Fibroblast of gingiva (primary cell): ENCODE measurements around the gene SLC6A5.
A peak's percentile ranks its signal among the peaks of the same experiment; 100 is the strongest.

Experiments
- DNase-seq: peaks from one replicate; pipeline ENCODE4 v3.0.0-alpha.2; 2011; ENCODE audit warnings: low read depth

Gene SLC6A5

DNA sequence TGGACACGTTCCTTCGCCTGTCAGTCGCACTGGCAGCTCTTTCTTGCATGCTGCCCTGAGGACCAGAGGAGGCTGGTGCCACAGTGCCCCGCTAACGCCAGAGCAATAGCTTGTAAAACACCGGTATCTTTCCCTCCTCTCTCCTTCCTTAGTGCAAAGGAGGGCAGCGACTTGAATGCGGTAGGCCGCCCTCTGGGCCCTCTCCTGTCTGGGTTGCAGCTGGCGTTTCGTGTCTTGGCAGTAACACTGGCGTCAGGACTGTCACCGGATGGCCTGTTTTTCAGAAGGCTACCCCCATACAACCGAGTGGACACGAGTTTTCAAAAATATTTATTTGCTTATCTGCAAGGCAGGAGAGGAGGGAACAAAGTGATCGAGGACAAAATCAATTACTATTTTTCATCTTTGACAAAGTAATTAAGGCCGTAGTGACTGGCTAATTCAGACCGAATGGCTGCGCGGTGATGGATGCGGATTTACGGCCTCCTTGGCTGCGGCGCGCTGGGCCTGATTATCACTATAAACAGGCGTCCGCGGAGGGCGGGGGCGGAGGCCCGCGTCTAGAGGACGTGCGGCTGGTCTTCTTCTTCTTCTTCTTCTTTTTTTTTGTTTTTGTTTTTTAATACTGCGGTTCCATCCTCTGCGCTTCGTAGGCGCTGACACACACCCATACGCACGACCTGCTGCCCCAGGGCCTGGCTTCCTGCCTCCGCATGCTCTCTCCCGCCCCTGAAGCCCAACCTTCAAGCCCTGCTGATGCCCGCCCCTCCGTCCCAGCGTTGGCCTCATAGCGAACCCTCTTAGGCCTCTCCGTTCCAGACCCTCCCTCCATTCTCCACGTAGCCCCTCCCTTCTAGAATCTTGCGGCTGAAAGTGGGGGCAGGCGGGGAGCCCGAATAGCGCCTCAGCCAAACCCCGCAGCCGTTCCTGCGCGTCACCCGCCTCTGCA is 2.9 kb upstream of the SLC6A5 start:
- DNase-seq: no peak

- no peak for DNase-seq
Measured at GRCh38 chr11:20597154-20597679, 2.2 kb upstream of the SLC6A5 start.

GRCh38 chr11:20597680-20598484 is 1.5 kb upstream of the SLC6A5 start:
- no peak for DNase-seq

DNA sequence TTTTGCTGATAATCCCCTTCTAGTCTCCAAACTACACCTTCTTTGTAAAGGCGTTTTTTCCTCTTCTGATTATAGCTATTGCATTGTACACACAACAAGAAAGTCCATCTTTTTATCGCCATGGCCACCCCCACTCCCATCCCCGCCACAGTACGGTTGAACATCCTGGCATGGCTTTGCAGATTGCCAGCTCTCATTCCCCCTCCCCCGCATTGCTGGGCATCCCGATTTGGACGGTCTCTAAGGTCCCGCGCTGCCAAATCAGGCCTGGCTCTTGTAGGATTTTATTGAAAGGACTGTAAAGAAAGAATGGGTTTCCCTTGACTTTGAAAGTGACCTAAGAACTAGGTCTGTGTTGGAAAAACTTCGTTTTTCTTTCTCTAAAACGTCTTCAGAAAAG is 916 bp upstream of the SLC6A5 start:
- no peak for DNase-seq

DNA sequence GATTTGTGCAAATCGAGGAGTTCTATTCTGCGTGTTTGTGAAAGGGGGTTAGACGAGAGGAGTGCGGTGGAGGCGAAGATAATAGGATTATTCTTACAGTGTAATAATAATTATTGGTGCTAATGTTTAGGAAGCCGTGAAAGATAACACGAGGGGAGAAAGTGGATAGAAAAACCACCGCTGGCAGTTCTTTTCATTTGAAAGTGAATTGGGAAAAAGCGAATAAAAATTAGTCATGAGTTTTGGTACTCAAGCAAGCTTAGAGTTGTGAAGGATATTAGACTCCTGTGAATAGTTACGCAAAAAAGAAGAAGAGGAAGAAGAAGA is 575 bp downstream of the SLC6A5 start:
- DNase-seq: no peak

- DNase-seq: no peak
Measured at GRCh38 chr11:20600551-20600950, 1.1 kb downstream of the SLC6A5 start.

DNA sequence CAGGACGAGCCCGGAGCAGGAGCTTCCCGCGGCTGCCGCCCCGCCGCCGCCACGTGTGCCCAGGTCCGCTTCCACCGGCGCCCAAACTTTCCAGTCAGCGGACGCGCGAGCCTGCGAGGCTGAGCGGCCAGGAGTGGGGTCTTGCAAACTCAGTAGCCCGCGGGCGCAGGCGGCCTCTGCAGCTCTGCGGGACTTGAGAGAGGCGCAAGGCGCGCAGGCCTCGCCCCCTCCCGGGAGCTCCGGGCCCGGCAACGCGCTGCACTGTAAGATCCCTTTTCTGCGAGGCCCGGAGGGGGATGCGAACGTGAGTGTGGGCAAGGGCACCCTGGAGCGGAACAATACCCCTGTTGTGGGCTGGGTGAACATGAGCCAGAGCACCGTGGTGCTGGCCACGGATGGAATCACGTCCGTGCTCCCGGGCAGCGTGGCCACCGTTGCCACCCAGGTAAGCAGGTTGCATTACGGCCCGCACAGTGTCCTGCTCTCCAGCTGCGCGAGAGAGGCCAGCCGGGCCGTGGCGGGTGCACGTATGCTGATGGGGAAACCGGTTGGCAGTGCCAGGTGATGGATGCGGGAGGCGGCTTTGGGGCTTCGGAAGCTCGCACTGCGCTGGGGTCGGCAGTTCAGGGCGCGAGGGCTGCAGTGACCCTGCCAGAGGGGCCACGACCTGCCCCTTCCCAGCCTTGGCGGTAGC is 2.0 kb downstream of the SLC6A5 start:
- no peak for DNase-seq

DNA sequence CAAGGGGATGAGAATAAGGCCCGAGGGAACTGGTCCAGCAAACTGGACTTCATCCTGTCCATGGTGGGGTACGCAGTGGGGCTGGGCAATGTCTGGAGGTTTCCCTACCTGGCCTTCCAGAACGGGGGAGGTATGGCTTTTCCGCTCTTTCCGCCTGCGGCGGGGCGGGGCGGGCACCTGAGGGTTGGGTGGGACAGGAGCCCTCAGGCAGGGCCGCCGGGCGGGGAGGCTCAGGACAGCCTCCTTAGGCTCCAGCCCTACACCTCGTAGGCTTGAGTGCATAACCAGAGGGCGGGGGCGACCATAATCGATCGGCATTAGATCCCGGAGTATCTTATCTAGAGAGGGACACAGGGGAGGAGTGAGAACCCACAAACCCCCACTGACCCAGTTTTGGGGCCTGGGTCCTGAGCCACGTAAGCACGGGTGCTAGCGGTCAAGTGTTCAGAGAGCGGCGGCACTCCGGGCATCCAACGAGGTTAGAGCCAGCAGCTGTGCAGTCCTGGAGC is 4.9 kb downstream of the SLC6A5 start:
- no peak for DNase-seq

DNA sequence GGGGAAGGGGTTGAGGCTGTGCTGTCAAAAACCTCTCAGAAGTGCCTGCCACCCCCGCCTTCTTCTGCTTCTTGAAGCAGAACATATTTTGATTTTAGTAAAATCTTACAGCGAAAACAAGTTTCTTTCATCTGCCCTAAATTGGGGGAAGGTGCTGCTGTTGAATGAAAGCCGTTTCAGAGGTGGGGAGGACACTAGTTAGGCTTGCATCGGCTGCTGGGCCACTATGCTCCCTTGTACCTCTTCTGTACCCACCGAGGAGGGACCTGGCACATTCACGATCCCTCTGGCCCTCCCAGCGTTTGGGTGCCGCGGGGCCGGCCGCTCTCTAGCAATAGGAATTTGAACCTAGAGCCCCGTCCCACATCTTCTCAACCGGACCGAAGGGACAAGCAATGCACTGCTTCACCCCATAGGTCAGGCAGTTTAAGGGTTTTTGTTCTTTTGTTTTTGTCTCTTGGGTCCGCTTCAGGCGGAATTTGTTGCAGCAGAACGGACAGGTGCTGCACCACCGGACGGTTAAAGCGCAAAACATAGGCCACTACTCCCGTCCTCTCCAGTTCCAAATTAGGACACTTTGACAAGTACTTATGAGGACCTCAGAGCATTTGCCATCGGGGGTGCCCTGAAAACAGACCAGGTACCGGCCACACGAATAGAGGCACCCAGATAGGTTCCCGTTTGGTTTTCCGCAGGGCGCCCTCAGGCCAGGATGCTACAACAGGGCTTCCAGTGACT is 5.6 kb downstream of the SLC6A5 start:
- no peak for DNase-seq

- DNase-seq: no peak
Measured at GRCh38 chr11:20605602-20606091, 6.2 kb downstream of the SLC6A5 start.

DNA sequence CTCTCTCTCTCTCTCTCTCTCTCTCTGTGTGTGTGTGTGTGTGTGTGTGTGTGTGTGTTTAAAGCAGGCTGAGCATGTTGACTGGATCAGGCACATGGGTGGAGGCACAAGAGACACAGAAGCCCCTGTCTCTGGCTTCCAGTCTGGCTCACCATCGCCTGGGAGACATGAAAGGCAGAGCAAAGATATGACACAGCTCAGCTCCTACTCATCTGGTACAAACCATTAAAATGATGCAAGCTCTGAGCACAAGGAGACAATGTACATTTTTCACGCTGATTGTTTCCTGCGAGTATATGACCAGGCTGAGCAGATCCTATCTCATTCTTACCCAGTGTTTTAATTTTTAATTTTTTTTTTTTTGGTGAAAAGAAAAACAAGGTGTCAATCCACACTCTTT is 9.5 kb downstream of the SLC6A5 start:
- DNase-seq: no peak

DNA sequence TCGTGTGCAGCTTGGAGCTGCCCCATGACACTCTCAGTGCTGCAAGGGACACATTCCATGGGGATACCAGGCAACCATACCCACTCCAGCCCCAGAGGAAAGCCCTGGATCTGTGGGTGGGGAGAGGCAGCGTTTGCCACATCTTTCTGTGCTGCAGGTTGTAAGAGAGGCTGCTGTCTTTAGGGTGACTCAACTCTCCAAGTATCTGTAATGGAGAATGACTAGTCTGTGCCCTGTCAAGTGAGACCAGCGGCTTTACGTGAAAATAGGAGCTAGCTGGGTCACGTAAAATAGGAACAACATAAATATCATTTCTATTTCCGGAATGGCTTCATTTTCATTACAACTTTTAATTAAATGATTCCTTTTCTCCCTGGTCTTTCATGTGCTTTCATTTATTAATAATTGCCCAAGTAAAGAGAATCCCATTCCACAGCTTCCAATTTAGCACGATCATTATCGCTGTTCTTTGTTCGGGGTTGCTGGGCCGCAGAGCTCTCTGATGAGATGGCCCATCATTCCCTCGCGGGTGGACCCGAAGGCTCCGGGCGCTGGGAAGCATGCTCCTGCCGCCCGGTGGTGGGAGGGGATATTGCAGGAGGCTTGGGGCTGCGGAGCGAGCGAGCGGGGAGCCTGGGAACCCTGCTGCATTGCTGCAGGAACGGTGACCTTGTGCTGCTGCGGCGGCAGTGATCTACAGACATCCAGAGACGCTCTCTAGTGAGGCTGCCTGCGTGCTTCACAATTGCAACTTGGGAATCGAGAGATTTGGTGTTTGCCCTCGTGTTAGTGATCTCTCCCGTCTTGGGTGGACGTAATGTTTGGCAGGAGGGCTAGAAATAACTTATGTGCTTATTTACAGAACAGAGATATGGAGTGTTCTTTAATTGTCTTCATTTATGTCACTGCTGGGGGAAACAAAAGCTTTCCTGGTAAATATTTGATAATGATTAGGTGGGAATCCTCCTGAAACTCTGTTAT is 10.6 kb downstream of the SLC6A5 start:
- DNase-seq: peak; percentile 42

- DNase-seq: no peak
Measured at GRCh38 chr11:20610825-20611224, 11.4 kb downstream of the SLC6A5 start.

- no peak for DNase-seq
Measured at GRCh38 chr11:20611445-20611844, 12.0 kb downstream of the SLC6A5 start.

DNA sequence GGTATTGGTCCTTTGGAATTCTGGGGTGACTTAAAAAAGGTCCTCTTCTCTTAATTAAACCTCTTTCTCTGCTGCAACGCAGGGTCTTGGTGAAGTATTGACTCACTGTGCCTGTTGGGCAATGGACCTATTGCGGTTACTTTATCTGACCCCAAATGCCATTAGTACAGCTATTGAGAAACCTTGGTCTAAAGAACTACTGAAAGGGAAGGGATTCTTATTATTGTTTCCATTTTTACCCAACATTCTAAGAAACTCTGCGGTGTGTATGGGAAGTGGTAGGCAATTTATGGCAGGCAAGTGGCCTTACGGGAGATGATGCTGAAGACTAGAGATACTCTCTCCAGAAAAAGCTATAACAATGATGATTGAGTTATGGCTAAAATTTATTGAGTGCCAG is 12.5 kb downstream of the SLC6A5 start:
- DNase-seq: no peak

DNA sequence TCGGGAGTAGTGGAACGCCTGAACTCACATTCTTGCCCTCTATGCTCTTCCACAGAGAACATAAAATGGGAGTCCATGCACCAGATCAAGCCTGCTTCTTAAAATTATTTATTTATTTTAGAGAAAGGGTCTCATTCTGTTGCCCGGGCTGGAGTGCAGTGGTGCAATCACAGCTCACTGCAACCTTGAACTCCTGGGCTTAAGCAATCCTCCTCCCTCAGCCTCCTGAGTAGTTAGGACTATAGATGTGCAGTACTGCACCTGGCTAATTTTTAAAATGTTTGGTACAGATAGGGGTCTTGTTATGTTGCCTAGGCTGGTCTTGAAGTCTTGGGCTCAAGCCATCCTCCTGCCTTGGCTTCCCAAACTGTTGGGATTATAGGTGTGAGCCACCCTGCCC is 13.0 kb downstream of the SLC6A5 start:
- no peak for DNase-seq

- no peak for DNase-seq
Measured at GRCh38 chr11:20616920-20617319, 17.5 kb downstream of the SLC6A5 start.

DNA sequence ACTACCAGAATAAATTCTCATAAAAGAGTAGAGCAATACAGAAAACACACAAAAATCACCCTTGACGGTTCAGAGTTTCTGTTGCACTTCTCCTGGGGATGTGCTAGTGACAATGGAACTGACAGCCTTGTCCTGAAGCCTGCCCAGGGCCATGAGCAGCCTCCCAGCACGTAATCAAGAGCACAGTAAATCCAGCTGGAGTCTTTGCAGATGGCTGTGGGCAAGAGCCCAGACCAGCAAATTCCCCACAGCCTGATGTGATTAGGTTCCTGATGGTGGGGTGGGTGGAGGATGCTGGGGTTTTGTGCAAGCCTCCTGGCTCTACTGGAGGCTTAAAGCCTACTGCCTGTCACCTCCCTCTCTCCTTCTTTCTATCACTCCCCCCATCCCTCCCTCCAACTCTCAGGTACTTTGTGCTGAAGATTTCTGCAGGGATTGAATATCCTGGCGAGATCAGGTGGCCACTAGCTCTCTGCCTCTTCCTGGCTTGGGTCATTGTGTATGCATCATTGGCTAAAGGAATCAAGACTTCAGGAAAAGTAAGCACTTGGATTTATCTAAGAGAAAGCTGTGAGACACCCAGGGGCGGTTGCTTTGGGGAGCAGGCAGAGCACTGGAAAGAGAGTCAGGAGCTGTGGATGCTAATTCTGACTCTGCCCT is 18.1 kb downstream of the SLC6A5 start:
- DNase-seq: no peak

- no peak for DNase-seq
Measured at GRCh38 chr11:20618083-20618482, 18.7 kb downstream of the SLC6A5 start.

DNA sequence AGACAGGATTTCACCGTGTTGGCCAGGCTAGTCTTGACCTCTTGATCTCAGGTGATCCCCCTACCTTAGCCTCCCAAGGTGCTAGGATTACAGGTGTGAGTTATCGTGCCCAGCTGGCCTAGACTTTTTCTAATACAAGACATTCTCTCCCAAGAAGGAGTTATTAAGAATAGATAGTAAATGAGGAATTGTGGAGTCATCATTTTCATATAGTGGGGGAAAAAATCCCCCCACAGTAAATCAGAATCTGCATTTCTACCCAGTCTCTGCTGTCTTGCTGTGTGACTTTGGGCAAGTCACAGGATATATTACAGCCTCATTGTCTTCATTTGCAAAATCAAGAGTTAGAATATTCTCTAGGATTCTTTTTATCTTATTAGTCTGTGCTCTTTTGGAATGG is 21.6 kb downstream of the SLC6A5 start:
- DNase-seq: no peak
